Measurements from ENCODE around the gene PPM1L. TPM values are rescaled to one million over a fixed set of nuclear protein-coding genes. Genes with fewer than 3 reads are reported as not detected.

Gene PPM1L
- polyA plus RNA-seq, 3 donors = 5.5 to 9.9 (median 7.8) TPM

GRCh38 chr3:160973067-160973809 lies 217.2 kb downstream of the PPM1L start:
- intact Hi-C loops (cut with micrococcal nuclease) = no loop called here
- peak in 1 of 3 donors; percentile 8 for DNase-seq
- H3K4me2 ChIP-seq (replicated peaks; ENCODE audit: extremely low read depth, low read length, poor library complexity, severe bottlenecking) = no peak overlapping the region
- H3K79me2 ChIP-seq (ENCODE audit: insufficient read depth, low read length) = no peaks in the 10 kb centered on the region
- no peaks in the 10 kb centered on the region for H4K20me1 ChIP-seq (ENCODE audit: insufficient read depth, low read length)
- H3K27ac ChIP-seq (ENCODE audit: low read depth in 1 of 2, low read length in 2 of 2) = no peak overlapping the region
- no peak overlapping the region for H3K4me3 Mint-ChIP-seq
- no peaks in the 10 kb centered on the region for H3K36me3 ChIP-seq (replicated peaks in 1 of 2; ENCODE audit: control insufficient read depth in 1 of 2, insufficient read depth in 2 of 2, low read length in 2 of 2)
- peak overlapping the region in 1 of 7 donors; percentile 47 for H3K27ac Mint-ChIP-seq
- no peaks in the 10 kb centered on the region for H3K27me3 ChIP-seq (ENCODE audit: control insufficient read depth in 2 of 2, insufficient read depth in 2 of 2, low read length in 2 of 2)
- H2AFZ ChIP-seq (ENCODE audit: insufficient read depth, low read depth, low read length, poor library complexity, severe bottlenecking) = no peak overlapping the region
- peaks cover 0 to 2% of the 10 kb centered on the region in 2 donors for H3K36me3 Mint-ChIP-seq
- H3K4me1 Mint-ChIP-seq = peaks cover 24% of the 10 kb centered on the region
- H3K4me3 ChIP-seq (replicated peaks in 1 of 3; ENCODE audit: low read depth in 2 of 3, low read length in 3 of 3) = no peak overlapping the region
- H3K9ac ChIP-seq (ENCODE audit: insufficient read depth, low read length, poor library complexity, severe bottlenecking) = no peak overlapping the region
- H3K27me3 Mint-ChIP-seq (ENCODE audit: low read depth in 3 of 3) = no peaks in the 10 kb centered on the region
- no CpG with 5 or more reads among the region's 2 CpGs for WGBS (ENCODE audit: insufficient coverage)
- peaks cover 22 to 28% of the 10 kb centered on the region in 2 donors for H3K4me1 ChIP-seq (ENCODE audit: control insufficient read depth in 1 of 2, insufficient read depth in 2 of 2, low read length in 2 of 2)
- no peak for TF ChIP-seq CTCF (IDR thresholded peaks at IDR 0.05)
- no peaks in the 10 kb centered on the region for H3K9me3 ChIP-seq (replicated peaks in 1 of 2; ENCODE audit: control insufficient read depth in 1 of 2, insufficient read depth in 1 of 2, low read length in 2 of 2)
- H3K9me3 Mint-ChIP-seq = peaks cover 0 to 6% (median 0%) of the 10 kb centered on the region in 7 donors

GRCh38 chr3:160977773-160978172 lies 221.7 kb downstream of the PPM1L start:
- Histone ChIP-seq H3K4me3 (replicated peaks in 1 of 3; ENCODE audit: low read depth in 2 of 3, low read length in 3 of 3) (no peak overlapping the region), H3K27me3 (ENCODE audit: control insufficient read depth in 2 of 2, insufficient read depth in 2 of 2, low read length in 2 of 2) (no peaks in the 10 kb centered on the region), H3K27ac (ENCODE audit: low read depth in 1 of 2, low read length in 2 of 2) (peak overlapping the region in 1 of 2 donors; percentile 65), H2AFZ (ENCODE audit: insufficient read depth, low read depth, low read length, poor library complexity, severe bottlenecking) (no peak overlapping the region), H3K4me1 (ENCODE audit: control insufficient read depth in 1 of 2, insufficient read depth in 2 of 2, low read length in 2 of 2) (peaks cover 56 to 62% of the 10 kb centered on the region in 2 donors), H3K9me3 (replicated peaks in 1 of 2; ENCODE audit: control insufficient read depth in 1 of 2, insufficient read depth in 1 of 2, low read length in 2 of 2) (no peaks in the 10 kb centered on the region), H3K36me3 (replicated peaks in 1 of 2; ENCODE audit: control insufficient read depth in 1 of 2, insufficient read depth in 2 of 2, low read length in 2 of 2) (no peaks in the 10 kb centered on the region), H3K79me2 (ENCODE audit: insufficient read depth, low read length) (no peaks in the 10 kb centered on the region), H4K20me1 (ENCODE audit: insufficient read depth, low read length) (no peaks in the 10 kb centered on the region), H3K9ac (ENCODE audit: insufficient read depth, low read length, poor library complexity, severe bottlenecking) (no peak overlapping the region), H3K4me2 (replicated peaks; ENCODE audit: extremely low read depth, low read length, poor library complexity, severe bottlenecking) (no peak overlapping the region)
- peak overlapping the region in 4 of 7 donors; percentile 21 to 93 (median 63) for H3K27ac Mint-ChIP-seq
- peaks cover 0 to 6% of the 10 kb centered on the region in 2 donors for H3K36me3 Mint-ChIP-seq
- intact Hi-C loops (cut with micrococcal nuclease) = no loop called here
- no peak for TF ChIP-seq CTCF (IDR thresholded peaks at IDR 0.05)
- peak; percentile 10 to 25 (median 11) for DNase-seq
- peaks cover 54% of the 10 kb centered on the region for H3K4me1 Mint-ChIP-seq
- no peaks in the 10 kb centered on the region for H3K27me3 Mint-ChIP-seq (ENCODE audit: low read depth in 3 of 3)
- H3K9me3 Mint-ChIP-seq = peaks cover 0 to 4% (median 0%) of the 10 kb centered on the region in 7 donors
- H3K4me3 Mint-ChIP-seq = no peak overlapping the region
